B cell (primary cell): ENCODE measurements around the gene ASIC1. TPM values are rescaled to one million over a fixed set of nuclear protein-coding genes. Genes with fewer than 3 reads are reported as not detected.

ENCODE experiments used
- ATAC-seq: fragments of 200-7000 bp; cut with Tn5 transposase; one replicate; pipeline ENCODE4 v1.10.0; 2021; ENCODE audit warnings: low read depth, mild to moderate bottlenecking, moderate number of reproducible peaks, moderate library complexity
- CTCF ChIA-PET: fragments of 350-600 bp; sonication (Branson Sonifier 250); formaldehyde crosslinking; loops from one replicate; lab custom pipeline; 2021; ENCODE audit warnings: antibody characterized with exemption, inconsistent platforms; lab: Charles Lee
- POLR2A ChIA-PET: fragments of 350-600 bp; sonication (Branson Sonifier 250); formaldehyde crosslinking; loops from one replicate; lab custom pipeline; 2021; ENCODE audit warnings: antibody characterized with exemption; lab: Charles Lee
- DNase-seq: peaks from one replicate; pipeline ENCODE4 v3.0.0; 2013
- H2AFZ ChIP-seq: 2 replicates; pipeline ENCODE4 v1.6.1; 2012; ENCODE audit warnings: mild to moderate bottlenecking, low read depth, low read length; ENCODE audit not compliant: insufficient read depth, poor library complexity, severe bottlenecking
- H3K27ac ChIP-seq, 2 donors: 1 replicate in 1 of 2; 2 replicates in 1 of 2; pipeline ENCODE4 v1.5.1; 2012 to 2013; ENCODE audit warnings: low read length in 2 of 2, mild to moderate bottlenecking in 2 of 2, moderate library complexity in 1 of 2
- H3K27me3 ChIP-seq, 4 experiments: fragments of 200-600 bp in 1 of 4; sonication (generic) in 1 of 4; replicated peaks in 1 of 4; 1 replicate in 2 of 4; 2 replicates in 2 of 4; pipeline versions ENCODE4 v1.6.1 to v1.7.0; 2013 to 2016; ENCODE audit warnings: low read length in 3 of 4, mild to moderate bottlenecking in 2 of 4, mixed read lengths in 1 of 4, moderate library complexity in 1 of 4; ENCODE audit not compliant: insufficient read depth in 4 of 4, control insufficient read depth in 3 of 4; ENCODE audit errors: control extremely low read depth in 1 of 4
- H3K36me3 ChIP-seq, 2 experiments: replicated peaks in 1 of 2; 1 replicate in 1 of 2; 2 replicates in 1 of 2; pipeline versions ENCODE4 v1.6.1 to v1.7.1; 2013; ENCODE audit warnings: low read length in 1 of 2; ENCODE audit not compliant: insufficient read depth in 2 of 2, control insufficient read depth in 1 of 2; ENCODE audit errors: control extremely low read depth in 1 of 2, extremely low read depth in 1 of 2
- H3K4me1 ChIP-seq, 2 donors: fragments of 200-600 bp in 1 of 2; sonication (generic) in 1 of 2; 1 replicate in 1 of 2; 2 replicates in 1 of 2; pipeline versions ENCODE4 v1.5.1 to v1.6.1; 2013 to 2017; ENCODE audit warnings: low read length in 2 of 2; ENCODE audit not compliant: control insufficient read depth in 2 of 2, insufficient read depth in 2 of 2
- H3K4me2 ChIP-seq: replicated peaks from 2 replicates; pipeline ENCODE3; 2012; ENCODE audit warnings: mild to moderate bottlenecking, low read depth, low read length; ENCODE audit not compliant: poor library complexity, severe bottlenecking
- H3K4me3 ChIP-seq, 5 experiments: fragments of 200-600 bp in 1 of 5; sonication (generic) in 1 of 5; 1 replicate in 3 of 5; 2 replicates in 2 of 5; pipeline versions ENCODE4 v1.5.1 to v1.7.0; 2011 to 2016; ENCODE audit warnings: low read length in 4 of 5, mild to moderate bottlenecking in 4 of 5, low read depth in 2 of 5, control low read depth in 1 of 5, moderate library complexity in 1 of 5; ENCODE audit not compliant: insufficient read depth in 1 of 5; ENCODE audit errors: control extremely low read depth in 1 of 5, extremely low read depth in 1 of 5
- H3K79me2 ChIP-seq: fragments of 200-600 bp; sonication (generic); one replicate; pipeline ENCODE4 v1.6.0; 2016; ENCODE audit warnings: low read length; ENCODE audit not compliant: control insufficient read depth, insufficient read depth
- H3K9ac ChIP-seq: fragments of 200-600 bp; sonication (generic); 2 replicates; pipeline ENCODE4 v1.6.1; 2017; ENCODE audit warnings: mild to moderate bottlenecking, low read length, moderate library complexity
- H3K9me3 ChIP-seq, 3 donors: one replicate each; pipeline versions ENCODE4 v1.6.1 to v1.7.1; 2013; ENCODE audit warnings: low read length in 2 of 3; ENCODE audit not compliant: control insufficient read depth in 2 of 3, insufficient read depth in 1 of 3; ENCODE audit errors: control extremely low read depth in 1 of 3
- H4K20me1 ChIP-seq: 2 replicates; pipeline ENCODE4 v1.6.0; 2012; ENCODE audit warnings: mild to moderate bottlenecking, low read length; ENCODE audit not compliant: insufficient read depth, control insufficient read depth, poor library complexity, severe bottlenecking
- H3K27ac Mint-ChIP-seq: one replicate; pipeline ENCODE4 v1.8.0; 2021; ENCODE audit warnings: mixed read lengths
- H3K27me3 Mint-ChIP-seq: one replicate; pipeline ENCODE4 v1.8.0; 2021; ENCODE audit warnings: mixed read lengths
- H3K4me1 Mint-ChIP-seq: one replicate; pipeline ENCODE4 v1.8.0; 2021; ENCODE audit warnings: mixed read lengths
- H3K4me3 Mint-ChIP-seq: one replicate; pipeline ENCODE4 v1.8.0; 2021; ENCODE audit warnings: mixed read lengths
- H3K9me3 Mint-ChIP-seq: one replicate; pipeline ENCODE4 v1.8.0; 2022; ENCODE audit warnings: mixed read lengths; ENCODE audit not compliant: insufficient read depth
- CTCF ChIP-seq: fragments of 200-600 bp; IDR thresholded peaks from one replicate; pipeline ENCODE4 v1.8.0; 2022; ENCODE audit warnings: antibody characterized with exemption, mild to moderate bottlenecking
- EZH2 ChIP-seq: IDR thresholded peaks from 2 replicates; pipeline ENCODE4 v1.6.1; 2012; ENCODE audit warnings: borderline replicate concordance, low read depth, mild to moderate bottlenecking, moderate library complexity, low read length; ENCODE audit not compliant: insufficient read depth, poor library complexity, severe bottlenecking
- WGBS: methylation state at CpG from one replicate; pipeline ENCODE4 v1.1.5; 2013; ENCODE audit warnings: missing lambda C conversion rate; ENCODE audit not compliant: insufficient coverage; 5-methylcytosine and 5-hydroxymethylcytosine counted together
- intact Hi-C: fragments of 100-400 bp; cut with micrococcal nuclease; formaldehyde crosslinking; loops from one replicate; pipeline ENCODE4 v1.10.0; 2022
- polyA plus RNA-seq: library from polyadenylated mRNA; depleted of rRNA; stranded (reverse); fragments of >200 nt; gene quantifications from 2 replicates; pipeline ENCODE4 v1.2.3, GENCODE V29; 2012
- total RNA-seq, 2 donors: library from RNA; stranded (reverse); fragments of 120-200 nt in 1 of 2; gene quantifications; 1 replicate in 1 of 2; 2 replicates in 1 of 2; pipeline versions ENCODE4 v1.2.3 to v1.2.4, GENCODE V29; 2013 to 2022

The ASIC1 gene
- total and polyA plus RNA-seq, 2 donors (not counting 1 experiment from before 2014, with no cell fraction given), result not detected

GRCh38 chr12:50110127-50110761 lies 52.8 kb downstream of the ASIC1 start:
- H3K9me3 ChIP-seq, result no peaks in the 10 kb centered on the region
- ChIA-PET POLR2A (interaction anchor here (0.5 to 4.3 kb wide), 8 partner anchors 25 to 944 kb away, joined by 3 to 69 read pairs (median 4); partner anchors contain the start of genes CERS5, SMARCD1 and TMBIM6), CTCF (interaction anchor here (0.5 to 14.8 kb wide), 19 partner anchors 10 to 875 kb away, joined by 3 to 343 read pairs (median 6); partner anchors contain the start of genes CERS5, NCKAP5L, RACGAP1 and SMARCD1)
- no peaks in the 10 kb centered on the region for H3K27me3 ChIP-seq
- no peaks in the 10 kb centered on the region for H3K27me3 Mint-ChIP-seq
- H3K4me1 ChIP-seq, result peaks cover 30 to 57% of the 10 kb centered on the region in 2 donors
- peaks cover 9% of the 10 kb centered on the region for H4K20me1 ChIP-seq
- TF ChIP-seq EZH2, result no peak
- TF ChIP-seq CTCF, result no peak
- H3K36me3 ChIP-seq, result peaks cover 0 to 15% of the 10 kb centered on the region in 2 experiments
- no peaks in the 10 kb centered on the region for H3K9me3 Mint-ChIP-seq
- intact Hi-C loops, result loop anchor here (5.0 kb wide), 1 partner anchor 923 kb away; the partner anchor contains the start of gene TUBA1A
- peak overlapping the region; percentile 81 for H2AFZ ChIP-seq
- H3K27ac Mint-ChIP-seq, result peak overlapping the region; percentile 98
- H3K4me1 Mint-ChIP-seq, result peaks cover 53% of the 10 kb centered on the region
- DNase-seq, result peak; percentile 57
- peak overlapping the region; percentile 86 for H3K4me2 ChIP-seq
- no peak for ATAC-seq
- H3K4me3 ChIP-seq, result peak overlapping the region in 4 of 5 experiments; percentile 40 to 58 (median 49)
- peak overlapping the region; percentile 81 to 85 for H3K27ac ChIP-seq
- H3K79me2 ChIP-seq, result peaks cover 38% of the 10 kb centered on the region
- peak overlapping the region; percentile 53 for H3K9ac ChIP-seq
- H3K4me3 Mint-ChIP-seq, result peak overlapping the region; percentile 96
- 4% methylated on average over 4 of the region's 8 CpGs for WGBS
